Tibial artery (tissue), 4 donors: Measurements from ENCODE around the gene FRMD1.
A peak's percentile ranks its signal among the peaks of the same experiment; 100 is the strongest.

ENCODE experiments used
- DNase-seq, 2 donors: peaks; one replicate each; pipeline ENCODE4 v3.0.0-alpha.2; 2019
- H3K27ac ChIP-seq, 2 donors: fragments of 200-600 bp; sonication (generic) in 1 of 2; 1 replicate in 1 of 2; 2 replicates in 1 of 2; pipeline ENCODE4 v1.5.1; 2018 to 2019; ENCODE audit warnings: mild to moderate bottlenecking in 1 of 2
- H3K27me3 ChIP-seq, 2 donors: fragments of 200-600 bp; sonication (generic) in 1 of 2; one replicate each; pipeline versions ENCODE4 v1.5.1 to v1.6.0; 2016 to 2019
- H3K36me3 ChIP-seq, 3 donors: fragments of 200-600 bp; sonication (generic) in 2 of 3; one replicate each; pipeline ENCODE4 v1.5.1; 2016 to 2019; ENCODE audit warnings: mild to moderate bottlenecking in 2 of 3
- H3K4me1 ChIP-seq, 4 donors: fragments of 200-600 bp; sonication (generic) in 2 of 4; 1 replicate in 3 of 4; 2 replicates in 1 of 4; pipeline ENCODE4 v1.5.1; 2016 to 2019
- H3K4me3 ChIP-seq, 2 donors: fragments of 200-600 bp; sonication (generic) in 1 of 2; 1 replicate in 1 of 2; 2 replicates in 1 of 2; pipeline ENCODE4 v1.5.1; 2018 to 2019; ENCODE audit warnings: mild to moderate bottlenecking in 2 of 2
- H3K9me3 ChIP-seq, 3 donors: fragments of 200-600 bp; sonication (generic) in 1 of 3; one replicate each; pipeline ENCODE4 v1.5.1; 2016 to 2019
- CTCF ChIP-seq, 2 experiments: fragments of 200-600 bp in 1 of 2; fragments of 450-650 bp in 1 of 2; IDR thresholded peaks; one replicate each; pipeline ENCODE4 v1.5.1; 2017 to 2019; ENCODE audit warnings: antibody characterized with exemption in 2 of 2, mild to moderate bottlenecking in 1 of 2, moderate library complexity in 1 of 2
- intact Hi-C: fragments of 100-400 bp; cut with DNase I; formaldehyde crosslinking; loops from one replicate; pipeline ENCODE4 v1.15.0; 2023; ENCODE audit warnings: low total_unique reads

The FRMD1 gene

GRCh38 chr6:168007592-168008338 lies 71.2 kb downstream of the FRMD1 start:
- Histone ChIP-seq H3K36me3 (no peaks in the 10 kb centered on the region), H3K4me1 (peaks cover 0 to 8% (median 2%) of the 10 kb centered on the region in 4 donors), H3K27me3 (no peaks in the 10 kb centered on the region), H3K27ac (no peak overlapping the region), H3K9me3 (peaks cover 0 to 29% (median 0%) of the 10 kb centered on the region in 3 donors), H3K4me3 (no peak overlapping the region)
- DNase-seq: peak in 1 of 2 donors; percentile 34
- intact Hi-C loops: no loop called here
- TF ChIP-seq CTCF (IDR thresholded peaks at IDR 0.05): no peak

DNA sequence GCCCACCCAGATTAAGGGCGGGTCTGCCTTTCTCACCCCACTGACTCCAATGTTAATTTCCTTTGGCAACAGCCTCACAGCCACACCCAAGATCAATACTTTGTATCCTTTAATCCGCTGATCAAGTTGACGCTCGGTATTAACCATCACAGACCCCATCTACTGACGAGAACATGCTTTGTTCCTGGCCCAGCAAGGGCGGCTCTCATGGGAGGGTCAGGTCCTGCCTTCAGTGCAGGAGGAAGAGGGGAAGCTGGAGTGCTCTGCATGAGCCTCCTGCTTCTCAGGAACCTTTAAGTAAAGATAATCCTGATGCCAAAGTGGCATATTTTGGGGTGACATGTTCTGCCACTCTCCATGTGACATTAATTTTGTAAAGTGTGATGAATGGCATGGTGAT lies 73.2 kb downstream of the FRMD1 start:
- peaks cover 0 to 11% (median 0%) of the 10 kb centered on the region in 3 donors for H3K9me3 ChIP-seq
- no peaks in the 10 kb centered on the region for H3K36me3 ChIP-seq
- intact Hi-C loops: no loop called here
- no peak for DNase-seq
- no peak overlapping the region for H3K4me3 ChIP-seq
- peaks cover 0 to 8% (median 2%) of the 10 kb centered on the region in 4 donors for H3K4me1 ChIP-seq
- no peak overlapping the region for H3K27ac ChIP-seq
- peaks cover 0 to 6% of the 10 kb centered on the region in 2 donors for H3K27me3 ChIP-seq
- TF ChIP-seq CTCF (IDR thresholded peaks at IDR 0.05): no peak

- intact Hi-C loops: no loop called here
- H3K36me3 ChIP-seq: no peaks in the 10 kb centered on the region
- no peak for DNase-seq
Observed at GRCh38 chr6:168004945-168005344, 74.1 kb downstream of the FRMD1 start.

GRCh38 chr6:168004023-168004422 lies 75.0 kb downstream of the FRMD1 start:
- Histone ChIP-seq H3K4me1 (peaks cover 0 to 8% (median 2%) of the 10 kb centered on the region in 4 donors), H3K27ac (no peak overlapping the region), H3K4me3 (no peak overlapping the region)

More at GRCh38 chr6:168004945-168005344, 74.1 kb downstream of the FRMD1 start:
- H3K4me1 ChIP-seq: peaks cover 0 to 8% (median 2%) of the 10 kb centered on the region in 4 donors
- no peak overlapping the region for H3K4me3 ChIP-seq
- no peak for TF ChIP-seq CTCF (IDR thresholded peaks at IDR 0.05)
- H3K27me3 ChIP-seq: peaks cover 0 to 9% of the 10 kb centered on the region in 2 donors
- peaks cover 0 to 6% (median 0%) of the 10 kb centered on the region in 3 donors for H3K9me3 ChIP-seq
- H3K27ac ChIP-seq: no peak overlapping the region

More at GRCh38 chr6:168004023-168004422, 75.0 kb downstream of the FRMD1 start:
- no peak for TF ChIP-seq CTCF (IDR thresholded peaks at IDR 0.05)
- intact Hi-C loops: no loop called here
- no peak for DNase-seq
- Histone ChIP-seq H3K27me3 (peaks cover 0 to 12% of the 10 kb centered on the region in 2 donors), H3K9me3 (peaks cover 0 to 6% (median 0%) of the 10 kb centered on the region in 3 donors), H3K36me3 (no peaks in the 10 kb centered on the region)
